Measurements from ENCODE around the gene MAP3K8. TPM values are rescaled to one million over a fixed set of nuclear protein-coding genes. Genes with fewer than 3 reads are reported as not detected.

The MAP3K8 gene
- total and polyA plus RNA-seq, 10 of the 15 experiments (the other 5 are each of a cell fraction or from before 2014, with no cell fraction given): 25.5 to 115 (median 40.2) TPM

- peaks cover 2 to 19% of the 10 kb centered on the region in 2 experiments; a peak in 3 of 4 replicates for H3K36me3 ChIP-seq (ENCODE audit: control insufficient read depth in 2 of 2, insufficient read depth in 2 of 2, low read length in 1 of 2)
- ChIA-PET POLR2A (interaction anchor here (0.7 to 11.5 kb wide), 8 partner anchors 8 to 106 kb away, joined by 3 to 113 read pairs (median 6); no protein-coding TSS in a partner anchor), RAD21 (ENCODE audit: unreplicated experiment) (interaction anchor here (0.9 to 13.9 kb wide), 11 partner anchors 9 to 154 kb away, joined by 3 to 255 read pairs (median 16); no protein-coding TSS in a partner anchor), CTCF (interaction anchor here (0.8 to 13.9 kb wide), 9 partner anchors 8 to 155 kb away, joined by 4 to 123 read pairs (median 13); no protein-coding TSS in a partner anchor), SMC1A (ENCODE audit: uncharacterized antibody, unreplicated experiment) (interaction anchor here (0.9 to 16.2 kb wide), 16 partner anchors 10 to 155 kb away, joined by 3 to 284 read pairs (median 18); no protein-coding TSS in a partner anchor)
- H3K9me3 ChIP-seq (replicated peaks; ENCODE audit: control insufficient read depth, insufficient read depth, low read length): no peaks in the 10 kb centered on the region
- FAIRE-seq (no peak), DNase-seq (ENCODE audit: low read depth, low spot score) (no peak), ATAC-seq (peak; percentile 0; the same call in 1 of the 3 replicates)
- no TSS peak for BruUV-seq (replicated peaks)
- intact Hi-C loops (cut with micrococcal nuclease; ENCODE audit: unreplicated experiment) (loop anchor here (5.0 kb wide), 1 partner anchor 56 kb away; no protein-coding TSS in a partner anchor), in situ Hi-C loops (cut with MboI) (no loop called here)
- H3K4me3 ChIP-seq: peak overlapping the region; percentile 100
- H4K20me1 ChIP-seq (ENCODE audit: control insufficient read depth, insufficient read depth): no peaks in the 10 kb centered on the region
- H3K4me1 ChIP-seq (ENCODE audit: control insufficient read depth, insufficient read depth, low read length): peaks cover 10% of the 10 kb centered on the region
- H3K27me3 ChIP-seq (replicated peaks in 1 of 2; ENCODE audit: control insufficient read depth in 2 of 2, insufficient read depth in 2 of 2, low read length in 1 of 2): no peaks in the 10 kb centered on the region
- H3K9ac ChIP-seq (ENCODE audit: control insufficient read depth, insufficient read depth, low read length): peak overlapping the region; percentile 82
- peaks cover 82% of the 10 kb centered on the region for H3K79me2 ChIP-seq (ENCODE audit: control insufficient read depth, insufficient read depth, low read length)
- H3K27ac ChIP-seq (ENCODE audit: control insufficient read depth, insufficient read depth): peak overlapping the region; percentile 91
- peak overlapping the region; percentile 65 for H3K4me2 ChIP-seq (ENCODE audit: control insufficient read depth, insufficient read depth)
- H2AFZ ChIP-seq (ENCODE audit: control insufficient read depth, low read depth, low read length): no peak overlapping the region
- WGBS (ENCODE audit: insufficient coverage, insufficient replicate concordance, low lambda C conversion rate, missing lambda C conversion rate): under 1% methylated on average over 7 of the region's 7 CpGs
- TF ChIP-seq IKZF2 (IDR thresholded peaks at IDR 0.05) (peak in 1 of 2 experiments; percentile 27; a peak in 1 of 4 replicates), PKNOX1 (IDR thresholded peaks at IDR 0.05) (peak; percentile 56; the same call in 1 of the 2 replicates), IRF3 (IDR thresholded peaks at IDR 0.05) (no peak), E2F4 (IDR thresholded peaks at IDR 0.05; ENCODE audit: low read depth, low read length) (no peak), YBX1 (IDR thresholded peaks at IDR 0.05) (no peak), ZNF217 (IDR thresholded peaks at IDR 0.05) (no peak), PRDM15 (CRISPR knock-in tag; IDR thresholded peaks at IDR 0.05) (no peak), POU2F2 (IDR thresholded peaks at IDR 0.05; ENCODE audit: borderline replicate concordance, low read depth, low read length) (peak; percentile 61; the same call in 1 of the 3 replicates), NR2C1 (IDR thresholded peaks at IDR 0.05) (no peak), HDGF (IDR thresholded peaks at IDR 0.05) (no peak), NKRF (conservative IDR thresholded peaks at IDR 0.05) (no peak), TAF1 (IDR thresholded peaks at IDR 0.05; ENCODE audit: borderline replicate concordance, low read depth, low read length) (no peak; the same call in 1 of the 2 replicates), LARP7 (IDR thresholded peaks at IDR 0.05) (0 out of 2 replicates have a peak, but pooled peaks have one; percentile 23), TARDBP (IDR thresholded peaks at IDR 0.05; ENCODE audit: borderline replicate concordance) (no peak), CREB1 (IDR thresholded peaks at IDR 0.05; ENCODE audit: low read depth) (no peak)
Observed at GRCh38 chr10:30436191-30436611, 2.2 kb downstream of the MAP3K8 start.
